ENCODE results near the gene EEF1AKMT2. TPM values are rescaled to one million over a fixed set of nuclear protein-coding genes. Genes with fewer than 3 reads are reported as not detected.

Gene EEF1AKMT2
- polyA plus RNA-seq, 2 of the 4 experiments (the other 2 are of a cell fraction), result 23.5 to 28.1 TPM

DNA sequence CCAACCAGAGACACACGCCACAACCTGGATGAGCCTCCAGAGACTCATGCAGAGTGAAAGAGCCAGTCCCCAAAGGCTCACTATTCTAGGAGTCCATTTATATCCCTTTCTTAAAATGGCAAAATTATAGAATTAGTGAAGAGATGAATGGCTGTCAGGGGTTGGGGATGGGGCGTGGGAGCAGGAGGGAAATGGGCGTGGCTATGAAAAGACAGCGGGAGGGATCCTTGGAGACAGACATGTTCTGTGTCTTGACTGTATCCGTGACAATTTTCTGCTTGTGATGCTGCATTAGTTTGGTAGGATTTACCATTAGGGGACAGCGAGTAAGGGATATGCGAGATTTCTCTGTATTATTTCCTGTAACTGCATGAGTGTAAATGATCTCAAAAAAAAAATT lies 80.5 kb downstream of the EEF1AKMT2 start (continued):
- TF ChIP-seq, protein P1, sequence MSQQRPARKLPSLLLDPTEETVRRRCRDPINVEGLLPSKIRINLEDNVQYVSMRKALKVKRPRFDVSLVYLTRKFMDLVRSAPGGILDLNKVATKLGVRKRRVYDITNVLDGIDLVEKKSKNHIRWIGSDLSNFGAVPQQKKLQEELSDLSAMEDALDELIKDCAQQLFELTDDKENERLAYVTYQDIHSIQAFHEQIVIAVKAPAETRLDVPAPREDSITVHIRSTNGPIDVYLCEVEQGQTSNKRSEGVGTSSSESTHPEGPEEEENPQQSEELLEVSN (IDR thresholded peaks at IDR 0.05; ENCODE audit: borderline replicate concordance, low read depth), result no peak
- TF ChIP-seq MYC (IDR thresholded peaks at IDR 0.05; ENCODE audit: borderline replicate concordance, low read length) (no peak), MAZ (IDR thresholded peaks at IDR 0.05; ENCODE audit: borderline replicate concordance, low read depth, low read length) (no peak), TFCP2L1 (CRISPR knock-in tag; IDR thresholded peaks at IDR 0.05) (no peak)
- TF ChIP-seq, protein P2, sequence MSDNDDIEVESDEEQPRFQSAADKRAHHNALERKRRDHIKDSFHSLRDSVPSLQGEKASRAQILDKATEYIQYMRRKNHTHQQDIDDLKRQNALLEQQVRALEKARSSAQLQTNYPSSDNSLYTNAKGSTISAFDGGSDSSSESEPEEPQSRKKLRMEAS (IDR thresholded peaks at IDR 0.05), result no peak

DNA sequence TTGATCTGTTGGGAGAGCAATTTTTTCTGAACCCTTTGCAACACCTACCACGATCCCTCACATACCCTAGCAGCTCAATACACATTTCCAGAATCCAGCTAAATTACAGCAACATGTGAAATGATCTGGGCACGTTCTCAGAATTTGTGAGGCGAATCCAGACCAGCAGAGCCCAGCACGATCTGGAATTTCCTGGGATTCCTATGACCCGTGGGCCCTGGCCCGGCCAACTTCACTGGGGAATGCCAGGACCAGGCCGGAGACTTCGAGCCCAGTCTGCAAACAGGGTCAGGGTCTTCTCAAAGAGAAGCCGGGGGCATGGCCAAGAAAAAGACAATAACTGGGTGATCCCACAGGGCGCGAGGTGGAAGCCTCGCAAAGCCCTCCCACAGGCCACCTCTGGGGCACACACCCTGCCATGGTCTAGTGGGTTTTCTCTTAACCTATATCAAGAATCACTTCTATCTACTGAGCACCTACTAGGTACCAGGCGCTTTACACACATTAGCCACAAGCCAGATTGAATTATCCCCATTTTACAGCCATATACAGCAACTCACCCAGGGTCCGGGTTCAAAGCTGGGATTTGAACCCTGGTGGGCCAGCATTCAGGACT lies 81.3 kb downstream of the EEF1AKMT2 start:
- no peak overlapping the region for H3K4me2 ChIP-seq
- no peaks in the 10 kb centered on the region for H3K9me3 ChIP-seq
- H3K4me3 ChIP-seq, result no peak overlapping the region
- ATAC-seq (no peak), DNase-seq (ENCODE audit: low read depth in 1 of 2, low spot score in 1 of 2) (no peak), FAIRE-seq (no peak)
- 89% methylated on average over 12 of the region's 14 CpGs for WGBS (ENCODE audit: missing lambda C conversion rate)
- ChIA-PET CTCF (interaction anchor here (0.7 kb wide), 1 partner anchor 167 kb away, joined by 3 read pairs; no protein-coding TSS in a partner anchor), POLR2A (no interaction called here)
- TF ChIP-seq TFCP2L1 (CRISPR knock-in tag; IDR thresholded peaks at IDR 0.05), result no peak
- no peak for TF ChIP-seq FOSB (CRISPR knock-in tag; IDR thresholded peaks at IDR 0.05)
- TF ChIP-seq, protein P3, sequence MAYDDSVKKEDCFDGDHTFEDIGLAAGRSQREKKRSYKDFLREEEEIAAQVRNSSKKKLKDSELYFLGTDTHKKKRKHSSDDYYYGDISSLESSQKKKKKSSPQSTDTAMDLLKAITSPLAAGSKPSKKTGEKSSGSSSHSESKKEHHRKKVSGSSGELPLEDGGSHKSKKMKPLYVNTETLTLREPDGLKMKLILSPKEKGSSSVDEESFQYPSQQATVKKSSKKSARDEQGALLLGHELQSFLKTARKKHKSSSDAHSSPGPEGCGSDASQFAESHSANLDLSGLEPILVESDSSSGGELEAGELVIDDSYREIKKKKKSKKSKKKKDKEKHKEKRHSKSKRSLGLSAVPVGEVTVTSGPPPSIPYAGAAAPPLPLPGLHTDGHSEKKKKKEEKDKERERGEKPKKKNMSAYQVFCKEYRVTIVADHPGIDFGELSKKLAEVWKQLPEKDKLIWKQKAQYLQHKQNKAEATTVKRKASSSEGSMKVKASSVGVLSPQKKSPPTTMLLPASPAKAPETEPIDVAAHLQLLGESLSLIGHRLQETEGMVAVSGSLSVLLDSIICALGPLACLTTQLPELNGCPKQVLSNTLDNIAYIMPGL (CRISPR knock-in tag; IDR thresholded peaks at IDR 0.05; ENCODE audit: borderline replicate concordance), result no peak
- no peak for TF ChIP-seq CBX8 (IDR thresholded peaks at IDR 0.05)
- TF ChIP-seq, protein P4, sequence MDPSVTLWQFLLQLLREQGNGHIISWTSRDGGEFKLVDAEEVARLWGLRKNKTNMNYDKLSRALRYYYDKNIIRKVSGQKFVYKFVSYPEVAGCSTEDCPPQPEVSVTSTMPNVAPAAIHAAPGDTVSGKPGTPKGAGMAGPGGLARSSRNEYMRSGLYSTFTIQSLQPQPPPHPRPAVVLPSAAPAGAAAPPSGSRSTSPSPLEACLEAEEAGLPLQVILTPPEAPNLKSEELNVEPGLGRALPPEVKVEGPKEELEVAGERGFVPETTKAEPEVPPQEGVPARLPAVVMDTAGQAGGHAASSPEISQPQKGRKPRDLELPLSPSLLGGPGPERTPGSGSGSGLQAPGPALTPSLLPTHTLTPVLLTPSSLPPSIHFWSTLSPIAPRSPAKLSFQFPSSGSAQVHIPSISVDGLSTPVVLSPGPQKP (IDR thresholded peaks at IDR 0.05; ENCODE audit: low read depth, low read length), result no peak
- TF ChIP-seq, protein P5, sequence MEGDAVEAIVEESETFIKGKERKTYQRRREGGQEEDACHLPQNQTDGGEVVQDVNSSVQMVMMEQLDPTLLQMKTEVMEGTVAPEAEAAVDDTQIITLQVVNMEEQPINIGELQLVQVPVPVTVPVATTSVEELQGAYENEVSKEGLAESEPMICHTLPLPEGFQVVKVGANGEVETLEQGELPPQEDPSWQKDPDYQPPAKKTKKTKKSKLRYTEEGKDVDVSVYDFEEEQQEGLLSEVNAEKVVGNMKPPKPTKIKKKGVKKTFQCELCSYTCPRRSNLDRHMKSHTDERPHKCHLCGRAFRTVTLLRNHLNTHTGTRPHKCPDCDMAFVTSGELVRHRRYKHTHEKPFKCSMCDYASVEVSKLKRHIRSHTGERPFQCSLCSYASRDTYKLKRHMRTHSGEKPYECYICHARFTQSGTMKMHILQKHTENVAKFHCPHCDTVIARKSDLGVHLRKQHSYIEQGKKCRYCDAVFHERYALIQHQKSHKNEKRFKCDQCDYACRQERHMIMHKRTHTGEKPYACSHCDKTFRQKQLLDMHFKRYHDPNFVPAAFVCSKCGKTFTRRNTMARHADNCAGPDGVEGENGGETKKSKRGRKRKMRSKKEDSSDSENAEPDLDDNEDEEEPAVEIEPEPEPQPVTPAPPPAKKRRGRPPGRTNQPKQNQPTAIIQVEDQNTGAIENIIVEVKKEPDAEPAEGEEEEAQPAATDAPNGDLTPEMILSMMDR (IDR thresholded peaks at IDR 0.05), result no peak
- H3K4me1 ChIP-seq, result 0 out of 3 replicates have a peak, but pooled peaks cover 6% of the 10 kb centered on the region
- peak overlapping the region; percentile 1 to 14; a peak in 1 of 6 replicates for H3K27ac ChIP-seq

DNA sequence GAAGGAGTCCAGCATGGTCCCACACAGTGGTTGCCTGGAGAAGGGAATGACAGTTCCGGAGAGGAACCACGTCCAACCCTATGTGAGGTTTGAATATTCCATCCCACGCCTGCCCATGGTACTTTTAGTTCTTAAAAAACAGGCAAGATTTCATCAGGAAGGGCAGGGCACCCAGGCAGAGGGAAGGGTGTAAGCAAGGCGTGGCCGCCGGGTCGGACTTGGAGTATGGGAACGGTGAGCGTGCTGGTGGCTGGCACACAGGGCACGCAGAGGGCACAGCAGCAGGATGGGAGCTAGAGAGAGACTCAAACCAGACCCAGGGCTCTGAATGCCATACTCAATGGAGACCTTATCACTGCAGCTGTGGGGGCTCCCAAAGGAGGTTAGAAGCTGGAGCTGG lies 81.8 kb downstream of the EEF1AKMT2 start:
- DNase-seq (ENCODE audit: low read depth in 1 of 2, low spot score in 1 of 2) (no peak), ATAC-seq (peak in 1 of 2 experiments; percentile 20; a peak in 2 of 6 replicates)
- peak overlapping the region; percentile 1 to 14; a peak in 1 of 6 replicates for H3K27ac ChIP-seq

More for the DNA sequence above, 81.8 kb downstream of the EEF1AKMT2 start:
- TF ChIP-seq POLR2AphosphoS2 (conservative IDR thresholded peaks at IDR 0.05; ENCODE audit: low read length) (no peak), CHD2 (IDR thresholded peaks at IDR 0.05; ENCODE audit: low read length, partially characterized antibody) (no peak), HEYL (CRISPR knock-in tag; IDR thresholded peaks at IDR 0.05) (no peak), EP300 (IDR thresholded peaks at IDR 0.05) (no peak), TP53 (CRISPR knock-in tag; IDR thresholded peaks at IDR 0.05) (no peak), EHF (CRISPR knock-in tag; IDR thresholded peaks at IDR 0.05) (no peak), KDM1A (IDR thresholded peaks at IDR 0.05; ENCODE audit: low read depth) (no peak), RFX5 (IDR thresholded peaks at IDR 0.05) (no peak), GATA3 (IDR thresholded peaks at IDR 0.05; ENCODE audit: borderline replicate concordance) (no peak), HDAC2 (IDR thresholded peaks at IDR 0.05) (no peak), SMC3 (IDR thresholded peaks at IDR 0.05) (no peak), NR3C1 (IDR thresholded peaks at IDR 0.05) (no peak), FOSB (CRISPR knock-in tag; IDR thresholded peaks at IDR 0.05) (no peak), JUNB (IDR thresholded peaks at IDR 0.05) (no peak), CBX2 (IDR thresholded peaks at IDR 0.05; ENCODE audit: borderline replicate concordance, low read depth) (no peak), JUN (IDR thresholded peaks at IDR 0.05) (no peak), CHD4 (IDR thresholded peaks at IDR 0.05; ENCODE audit: borderline replicate concordance) (no peak)
- TF ChIP-seq, protein P4 (IDR thresholded peaks at IDR 0.05; ENCODE audit: low read depth, low read length), result no peak
- TF ChIP-seq, protein P6, sequence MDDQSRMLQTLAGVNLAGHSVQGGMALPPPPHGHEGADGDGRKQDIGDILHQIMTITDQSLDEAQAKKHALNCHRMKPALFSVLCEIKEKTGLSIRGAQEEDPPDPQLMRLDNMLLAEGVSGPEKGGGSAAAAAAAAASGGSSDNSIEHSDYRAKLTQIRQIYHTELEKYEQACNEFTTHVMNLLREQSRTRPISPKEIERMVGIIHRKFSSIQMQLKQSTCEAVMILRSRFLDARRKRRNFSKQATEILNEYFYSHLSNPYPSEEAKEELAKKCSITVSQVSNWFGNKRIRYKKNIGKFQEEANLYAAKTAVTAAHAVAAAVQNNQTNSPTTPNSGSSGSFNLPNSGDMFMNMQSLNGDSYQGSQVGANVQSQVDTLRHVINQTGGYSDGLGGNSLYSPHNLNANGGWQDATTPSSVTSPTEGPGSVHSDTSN (IDR thresholded peaks at IDR 0.05), result no peak
- TF ChIP-seq, protein P1 (IDR thresholded peaks at IDR 0.05; ENCODE audit: borderline replicate concordance, low read depth), result no peak
- H3K4me2 ChIP-seq, result no peak overlapping the region
- 84% methylated on average over 10 of the region's 10 CpGs for WGBS (ENCODE audit: missing lambda C conversion rate)
- FAIRE-seq, result no peak
- CTCF ChIA-PET, result interaction anchor here (0.7 kb wide), 1 partner anchor 167 kb away, joined by 3 read pairs; no protein-coding TSS in a partner anchor
- POLR2A ChIA-PET, result no interaction called here
- H3K9me3 ChIP-seq, result no peaks in the 10 kb centered on the region
- H3K4me3 ChIP-seq, result no peak overlapping the region
- 0 out of 3 replicates have a peak, but pooled peaks cover 6% of the 10 kb centered on the region for H3K4me1 ChIP-seq
